IPS-20b (cell line): ENCODE measurements around the gene ST6GAL1.
A peak's percentile ranks its signal among the peaks of the same experiment; 100 is the strongest.

Source experiments
- H3K27ac ChIP-seq: one replicate; pipeline ENCODE4 v1.5.1; 2013; ENCODE audit warnings: low read length
- H3K27me3 ChIP-seq: 2 replicates; pipeline ENCODE4 v1.6.1; 2013; ENCODE audit warnings: mild to moderate bottlenecking, low read length, inconsistent platforms; ENCODE audit not compliant: insufficient read depth
- H3K36me3 ChIP-seq: 2 replicates; pipeline ENCODE4 v1.6.1; 2013; ENCODE audit warnings: low read depth, mild to moderate bottlenecking, inconsistent platforms, low read length, moderate library complexity; ENCODE audit not compliant: insufficient read depth
- H3K4me1 ChIP-seq: 2 replicates; pipeline ENCODE4 v1.6.1; 2013; ENCODE audit warnings: mild to moderate bottlenecking, control low read depth, inconsistent platforms, low read length, moderate library complexity; ENCODE audit not compliant: insufficient read depth
- H3K4me3 ChIP-seq: 2 replicates; pipeline ENCODE4 v1.5.1; 2013; ENCODE audit warnings: mild to moderate bottlenecking, low read length, inconsistent platforms
- H3K9ac ChIP-seq: 2 replicates; pipeline ENCODE4 v1.6.1; 2013; ENCODE audit warnings: low read depth, mild to moderate bottlenecking, inconsistent platforms, low read length, moderate library complexity
- H3K9me3 ChIP-seq: 2 replicates; pipeline ENCODE4 v1.6.1; 2013; ENCODE audit warnings: mild to moderate bottlenecking, low read depth, low read length, inconsistent platforms; ENCODE audit not compliant: insufficient read depth

ST6GAL1 gene

GRCh38 chr3:186920301-186920700 is 10.0 kb upstream of the ST6GAL1 start:
- no peaks in the 10 kb centered on the region for H3K27me3 ChIP-seq
- H3K27ac ChIP-seq, result no peak overlapping the region
- no peak overlapping the region for H3K9ac ChIP-seq
- no peaks in the 10 kb centered on the region for H3K4me1 ChIP-seq
- no peaks in the 10 kb centered on the region for H3K36me3 ChIP-seq
- H3K9me3 ChIP-seq, result no peaks in the 10 kb centered on the region
- H3K4me3 ChIP-seq, result no peak overlapping the region

GRCh38 chr3:186920796-186921195 is 9.5 kb upstream of the ST6GAL1 start:
- H3K4me1 ChIP-seq, result no peaks in the 10 kb centered on the region
- no peak overlapping the region for H3K27ac ChIP-seq
- H3K4me3 ChIP-seq, result no peak overlapping the region
- H3K36me3 ChIP-seq, result no peaks in the 10 kb centered on the region
- H3K9me3 ChIP-seq, result no peaks in the 10 kb centered on the region
- H3K9ac ChIP-seq, result no peak overlapping the region
- no peaks in the 10 kb centered on the region for H3K27me3 ChIP-seq

- H3K9ac ChIP-seq, result no peak overlapping the region
- H3K27me3 ChIP-seq, result no peaks in the 10 kb centered on the region
- no peaks in the 10 kb centered on the region for H3K4me1 ChIP-seq
- no peak overlapping the region for H3K27ac ChIP-seq
- no peaks in the 10 kb centered on the region for H3K9me3 ChIP-seq
- no peaks in the 10 kb centered on the region for H3K36me3 ChIP-seq
- no peak overlapping the region for H3K4me3 ChIP-seq
Measured at GRCh38 chr3:186921578-186921977, 8.7 kb upstream of the ST6GAL1 start.

- H3K4me3 ChIP-seq, result no peak overlapping the region
- H3K9me3 ChIP-seq, result no peaks in the 10 kb centered on the region
- H3K27me3 ChIP-seq, result no peaks in the 10 kb centered on the region
- H3K4me1 ChIP-seq, result no peaks in the 10 kb centered on the region
- no peak overlapping the region for H3K27ac ChIP-seq
- no peaks in the 10 kb centered on the region for H3K36me3 ChIP-seq
- no peak overlapping the region for H3K9ac ChIP-seq
Measured at GRCh38 chr3:186922224-186922623, 8.1 kb upstream of the ST6GAL1 start.

GRCh38 chr3:186922790-186923189 is 7.5 kb upstream of the ST6GAL1 start:
- Histone ChIP-seq H3K27me3 (no peaks in the 10 kb centered on the region), H3K9me3 (no peaks in the 10 kb centered on the region)

GRCh38 chr3:186923241-186923640 is 7.1 kb upstream of the ST6GAL1 start:
- no peaks in the 10 kb centered on the region for H3K4me1 ChIP-seq
- no peaks in the 10 kb centered on the region for H3K36me3 ChIP-seq
- H3K27ac ChIP-seq, result no peak overlapping the region
- H3K9me3 ChIP-seq, result no peaks in the 10 kb centered on the region
- no peak overlapping the region for H3K9ac ChIP-seq
- H3K27me3 ChIP-seq, result no peaks in the 10 kb centered on the region
- no peak overlapping the region for H3K4me3 ChIP-seq

More at GRCh38 chr3:186922790-186923189, 7.5 kb upstream of the ST6GAL1 start:
- Histone ChIP-seq H3K9ac (no peak overlapping the region), H3K36me3 (no peaks in the 10 kb centered on the region), H3K4me1 (no peaks in the 10 kb centered on the region), H3K27ac (no peak overlapping the region), H3K4me3 (no peak overlapping the region)

GRCh38 chr3:186925826-186926225 is 4.5 kb upstream of the ST6GAL1 start:
- H3K4me3 ChIP-seq, result no peak overlapping the region
- no peaks in the 10 kb centered on the region for H3K9me3 ChIP-seq
- H3K36me3 ChIP-seq, result no peaks in the 10 kb centered on the region
- H3K4me1 ChIP-seq, result peaks cover 10% of the 10 kb centered on the region
- H3K27me3 ChIP-seq, result peaks cover 12% of the 10 kb centered on the region; the same call in 1 of the 2 replicates
- H3K27ac ChIP-seq, result no peak overlapping the region
- H3K9ac ChIP-seq, result no peak overlapping the region

GRCh38 chr3:186929186-186929585 is 1.1 kb upstream of the ST6GAL1 start:
- Histone ChIP-seq H3K36me3 (peaks cover 13% of the 10 kb centered on the region), H3K27ac (no peak overlapping the region), H3K4me1 (peaks cover 21% of the 10 kb centered on the region), H3K9ac (no peak overlapping the region), H3K9me3 (no peaks in the 10 kb centered on the region), H3K27me3 (peaks cover 12% of the 10 kb centered on the region; the same call in 1 of the 2 replicates), H3K4me3 (peak overlapping the region; percentile 84; the same call in 1 of the 2 replicates)

- Histone ChIP-seq H3K9ac (peak overlapping the region; percentile 82; the same call in 1 of the 2 replicates), H3K4me3 (peak overlapping the region; percentile 84), H3K27ac (no peak overlapping the region)
Measured at GRCh38 chr3:186929685-186930084, 641 bp upstream of the ST6GAL1 start.

GRCh38 chr3:186930641-186931531 is 560 bp downstream of the ST6GAL1 start:
- H3K4me1 ChIP-seq, result peaks cover 21% of the 10 kb centered on the region
- no peaks in the 10 kb centered on the region for H3K9me3 ChIP-seq
- H3K36me3 ChIP-seq, result peaks cover 27% of the 10 kb centered on the region
- H3K27ac ChIP-seq, result peak overlapping the region; percentile 85
- peak overlapping the region; percentile 84 for H3K4me3 ChIP-seq
- peaks cover 12% of the 10 kb centered on the region; the same call in 1 of the 2 replicates for H3K27me3 ChIP-seq
- peak overlapping the region; percentile 82 for H3K9ac ChIP-seq

More at GRCh38 chr3:186929685-186930084, 641 bp upstream of the ST6GAL1 start:
- Histone ChIP-seq H3K36me3 (peaks cover 16% of the 10 kb centered on the region), H3K27me3 (peaks cover 12% of the 10 kb centered on the region; the same call in 1 of the 2 replicates), H3K4me1 (peaks cover 21% of the 10 kb centered on the region), H3K9me3 (no peaks in the 10 kb centered on the region)

- peak overlapping the region; percentile 85 for H3K27ac ChIP-seq
- no peaks in the 10 kb centered on the region for H3K9me3 ChIP-seq
- H3K27me3 ChIP-seq, result peaks cover 12% of the 10 kb centered on the region; the same call in 1 of the 2 replicates
- peaks cover 32% of the 10 kb centered on the region for H3K36me3 ChIP-seq
- peaks cover 21% of the 10 kb centered on the region for H3K4me1 ChIP-seq
- peak overlapping the region; percentile 82 for H3K9ac ChIP-seq
- peak overlapping the region; percentile 84 for H3K4me3 ChIP-seq
Measured at GRCh38 chr3:186931532-186932280, 1.4 kb downstream of the ST6GAL1 start.
